ENCODE data around the gene ULK2.
"Not testable (repeated sequence)": the region's sequence is repeated elsewhere in the genome, so short reads cannot be mapped to it uniquely, and the experiment has no call there.

The ULK2 gene

DNA sequence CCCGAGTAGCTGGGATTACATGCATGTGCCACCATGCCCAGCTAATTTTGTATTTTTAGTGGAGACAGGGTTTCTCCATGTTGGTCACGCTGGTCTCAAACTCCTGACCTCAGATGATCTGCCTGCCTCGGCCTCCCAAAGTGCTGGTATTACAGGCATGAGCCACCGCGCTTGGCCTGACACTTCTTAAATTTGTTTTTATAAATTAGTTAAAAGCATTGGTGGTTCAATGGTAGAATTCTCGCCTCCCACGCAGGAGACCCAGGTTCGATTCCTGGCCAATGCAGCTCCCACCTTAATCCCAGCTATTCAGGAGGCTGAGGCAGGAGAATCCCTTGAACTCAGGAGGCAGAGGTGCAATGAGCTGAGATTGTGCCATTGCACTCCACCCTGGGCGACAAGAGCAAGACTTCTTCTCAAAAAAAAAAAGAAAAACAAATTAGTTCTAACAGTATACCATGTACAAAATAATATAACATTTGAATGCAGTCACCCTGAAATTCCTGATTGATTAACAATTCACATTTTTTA is 7.0 kb downstream of the ULK2 start:
- DNase-seq, result not testable (repeated sequence)

DNA sequence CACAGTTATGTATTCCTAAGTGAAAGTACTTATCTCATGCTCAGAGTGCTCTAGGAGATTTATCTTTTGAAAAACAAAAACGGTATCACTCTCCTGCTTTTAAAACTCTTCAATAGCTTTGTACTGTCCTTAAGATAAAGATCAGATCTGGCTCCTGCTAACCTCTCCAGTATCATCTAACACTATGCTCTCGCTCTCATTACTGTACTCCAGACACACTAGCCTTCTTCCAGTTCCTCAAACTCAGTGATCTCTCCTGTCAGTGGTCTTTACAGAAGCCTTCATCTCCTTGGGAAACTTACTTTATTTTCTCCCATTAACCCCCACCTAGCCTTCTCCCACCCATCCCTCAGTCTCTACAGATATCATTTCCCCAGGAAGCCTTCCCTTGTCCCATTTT is 10.1 kb downstream of the ULK2 start:
- DNase-seq, result no peak

DNA sequence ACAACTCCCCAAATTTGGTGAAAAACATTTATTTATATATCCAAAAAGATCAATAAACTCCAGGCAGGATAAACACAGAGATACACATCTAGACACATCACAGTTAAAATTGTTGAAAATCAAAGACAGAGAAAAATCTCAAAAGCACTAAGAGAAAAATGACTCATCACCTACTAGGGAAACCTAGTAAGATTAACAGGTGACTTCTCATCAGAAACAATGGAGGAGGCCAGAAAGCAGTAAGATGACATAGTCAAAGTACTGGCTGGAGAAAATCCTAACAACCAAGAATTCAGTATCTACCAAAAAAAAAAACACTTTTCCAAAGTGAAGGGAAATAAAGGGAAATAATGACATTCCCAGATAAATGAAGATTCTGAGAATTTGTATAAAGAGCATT is 33.8 kb downstream of the ULK2 start:
- no peak for DNase-seq

DNA sequence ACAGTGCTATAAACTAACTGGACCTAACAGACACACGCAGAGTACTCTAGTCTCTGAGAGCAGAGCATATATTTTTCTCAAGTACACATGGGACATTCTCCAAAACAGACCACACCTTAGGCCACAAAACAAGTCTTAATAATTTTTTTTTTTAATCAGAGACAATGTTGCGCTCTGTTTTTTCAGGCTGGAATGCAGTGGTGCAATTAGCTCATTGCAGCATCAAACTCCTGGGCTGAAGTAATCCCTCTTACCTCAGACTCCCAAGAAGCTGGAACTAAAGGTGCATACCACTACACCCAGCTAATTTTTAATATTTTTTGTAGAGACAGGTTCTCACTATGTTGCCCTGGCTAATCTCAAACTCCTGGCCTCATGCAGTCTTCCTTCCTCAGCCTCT is 37.7 kb downstream of the ULK2 start:
- no peak for DNase-seq

DNA sequence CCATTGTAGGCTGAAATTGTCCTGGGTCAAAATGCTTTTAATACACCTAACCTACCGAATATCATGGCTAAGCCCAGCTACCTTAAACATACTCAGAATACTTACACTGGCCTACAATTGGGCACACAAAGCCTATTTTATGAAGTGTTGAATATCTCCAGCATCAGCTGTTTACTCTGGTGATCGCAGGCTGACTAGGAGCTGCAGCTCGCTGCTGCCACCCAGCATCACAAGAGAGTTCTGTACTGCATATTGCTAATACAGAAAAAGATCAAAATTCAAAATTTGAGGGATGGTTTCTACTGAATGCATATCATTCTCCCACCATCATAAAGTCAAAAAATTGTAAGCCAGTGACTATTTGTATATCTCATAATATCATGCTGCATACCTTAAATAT is 55.3 kb downstream of the ULK2 start:
- DNase-seq, result no peak

DNA sequence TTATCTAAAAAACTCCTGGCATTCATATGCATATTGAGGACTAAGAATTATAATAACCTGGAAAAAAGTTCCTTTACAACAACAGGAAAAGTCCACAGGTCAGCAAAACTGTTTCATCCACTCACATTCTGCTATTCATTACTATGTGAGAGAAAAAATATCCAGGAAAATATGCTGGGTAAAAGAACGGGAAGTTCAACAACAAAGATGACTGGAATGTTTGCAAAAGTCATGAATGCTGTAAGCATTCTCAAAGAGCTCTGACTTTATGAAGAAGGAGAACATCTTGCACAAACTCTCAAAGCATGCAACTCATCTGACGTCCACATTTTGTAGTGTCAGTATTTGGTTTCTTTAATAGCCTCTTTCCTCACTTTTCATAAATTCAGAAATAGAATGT is 62.7 kb downstream of the ULK2 start:
- no peak for DNase-seq

DNA sequence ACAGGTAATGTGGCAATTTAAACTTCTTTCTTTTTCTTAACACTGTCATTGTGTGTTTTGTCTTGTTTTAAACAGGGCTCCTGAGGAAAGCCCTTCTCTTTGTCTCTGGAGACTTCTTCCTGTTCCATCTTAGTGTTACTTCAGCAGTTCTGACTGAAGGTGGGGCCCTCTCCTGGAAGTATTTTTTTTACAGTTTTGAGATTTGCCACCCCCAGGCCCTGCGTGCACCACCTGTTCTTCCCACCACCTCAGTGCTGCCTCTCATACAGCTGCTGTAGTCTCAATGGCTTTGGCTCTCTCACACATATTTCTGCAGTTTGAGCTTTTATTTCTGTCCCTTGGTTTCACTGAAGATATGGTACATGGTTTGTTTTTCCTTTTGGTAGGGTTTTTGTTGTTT is 67.2 kb downstream of the ULK2 start:
- no peak for DNase-seq

DNA sequence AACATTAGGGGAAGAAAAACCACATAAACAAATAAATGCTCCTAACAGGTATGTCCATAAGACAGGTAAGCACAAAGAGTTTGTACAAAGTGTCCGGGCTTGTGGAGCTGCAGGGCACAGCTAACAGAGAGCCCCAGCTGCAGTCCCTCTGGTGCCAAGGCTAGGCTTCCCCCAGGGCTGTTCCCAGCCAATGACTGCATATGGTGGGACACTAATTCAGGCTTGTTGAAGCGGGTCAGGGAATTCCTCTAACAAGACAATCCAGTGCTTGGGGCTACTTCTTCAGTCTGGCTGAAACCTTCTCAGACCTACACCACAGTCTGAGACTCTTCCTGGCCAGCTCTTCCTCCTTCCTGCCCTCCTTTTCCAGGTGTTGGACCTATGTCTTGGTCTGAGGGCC is 67.9 kb downstream of the ULK2 start:
- no peak for DNase-seq

DNA sequence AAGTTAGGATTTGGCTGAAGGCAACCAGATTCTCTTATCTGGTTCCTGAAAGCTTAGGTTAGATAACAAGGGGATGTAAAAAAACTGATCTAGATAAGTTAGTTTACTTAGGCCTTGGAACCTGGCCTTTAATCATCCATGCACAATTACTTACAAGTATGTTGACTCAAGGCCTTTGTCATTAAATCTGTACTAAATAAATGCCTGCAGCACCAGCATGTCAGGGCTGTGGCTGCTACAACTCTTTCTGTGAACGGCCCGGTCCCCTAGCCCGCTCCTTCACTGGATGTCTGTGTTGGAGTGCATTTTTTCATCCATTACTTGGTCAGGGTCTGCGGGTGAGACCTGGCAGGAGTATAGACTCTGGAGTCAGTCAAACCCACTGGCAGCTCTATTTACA is 71.3 kb downstream of the ULK2 start:
- DNase-seq, result no peak

DNA sequence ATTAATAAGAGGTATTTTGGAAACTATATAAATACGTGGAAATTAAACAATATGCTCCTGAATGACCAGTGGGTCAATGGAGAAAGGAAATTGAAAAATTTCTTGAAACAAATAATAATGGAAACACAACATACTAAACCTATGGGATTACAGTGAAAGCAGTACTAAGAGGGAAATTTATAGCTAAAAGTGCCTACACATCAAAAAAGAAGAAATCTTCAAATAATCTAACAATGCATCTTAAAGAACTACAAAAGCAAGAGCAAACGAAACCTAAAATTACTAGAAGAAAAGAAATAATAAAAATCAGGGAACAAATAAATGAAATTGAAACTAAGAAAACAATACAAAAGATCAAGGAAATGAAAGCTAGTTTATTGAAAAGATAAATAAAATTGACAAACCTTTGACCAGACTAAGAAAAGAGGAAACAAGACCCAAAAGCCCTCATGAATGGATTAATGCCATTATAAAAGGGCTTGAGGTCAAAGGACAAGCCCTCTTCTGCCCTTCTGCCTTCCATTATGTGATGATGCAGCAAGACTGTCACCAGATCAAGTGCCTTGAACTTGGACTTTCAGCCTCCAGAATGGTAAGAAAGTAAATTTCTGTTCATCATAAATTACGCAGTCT is 75.7 kb downstream of the ULK2 start:
- DNase-seq, result no peak

DNA sequence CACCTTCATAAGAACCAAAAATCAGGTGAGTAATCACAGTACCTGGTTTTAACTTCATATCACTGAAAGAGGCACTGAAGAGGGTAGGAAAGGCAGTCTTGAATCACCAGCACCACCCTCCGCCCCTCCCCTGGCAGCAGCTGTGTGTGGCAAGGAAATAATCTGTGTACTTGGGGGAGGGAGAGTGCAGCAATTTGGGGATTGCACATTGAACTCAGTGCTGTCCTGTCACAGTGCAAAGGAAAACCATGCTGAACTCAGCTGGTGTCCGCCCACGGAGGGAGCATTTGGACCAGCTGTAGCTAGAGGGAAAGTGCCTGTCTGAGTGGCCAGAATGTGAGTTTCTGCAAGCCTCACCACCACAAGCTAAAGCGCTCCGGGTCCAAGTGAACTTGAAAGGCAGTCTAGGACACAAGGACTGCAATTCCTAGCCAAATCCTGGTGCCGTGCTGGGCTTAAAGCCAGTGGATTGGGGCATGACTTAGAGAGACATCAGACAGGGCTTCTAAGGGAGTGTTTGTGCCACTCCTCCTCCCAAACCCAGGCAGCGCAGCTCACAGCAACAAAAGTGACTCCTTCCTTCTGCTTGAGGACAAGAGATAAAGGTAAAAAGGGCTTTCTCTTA is 79.9 kb downstream of the ULK2 start:
- DNase-seq, result no peak

DNA sequence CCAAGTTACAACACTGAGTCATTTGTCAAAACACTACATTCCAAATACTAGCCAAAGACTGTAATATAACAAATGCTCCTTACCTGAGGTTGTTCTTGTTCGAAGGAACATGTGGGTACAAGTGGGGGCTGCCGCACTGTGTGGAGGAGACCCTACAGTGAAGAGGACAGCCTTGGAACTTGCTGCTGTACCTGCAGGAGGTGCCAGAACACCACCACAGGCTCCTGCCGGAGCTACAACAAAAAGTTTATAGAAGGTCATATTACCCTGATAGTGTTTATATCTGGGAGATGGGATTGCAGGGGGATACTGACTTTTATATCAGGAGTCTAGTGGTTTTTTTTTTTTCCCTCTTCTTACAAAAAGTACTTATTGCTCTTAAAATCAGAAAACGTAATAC is 81.9 kb downstream of the ULK2 start:
- no peak for DNase-seq

DNA sequence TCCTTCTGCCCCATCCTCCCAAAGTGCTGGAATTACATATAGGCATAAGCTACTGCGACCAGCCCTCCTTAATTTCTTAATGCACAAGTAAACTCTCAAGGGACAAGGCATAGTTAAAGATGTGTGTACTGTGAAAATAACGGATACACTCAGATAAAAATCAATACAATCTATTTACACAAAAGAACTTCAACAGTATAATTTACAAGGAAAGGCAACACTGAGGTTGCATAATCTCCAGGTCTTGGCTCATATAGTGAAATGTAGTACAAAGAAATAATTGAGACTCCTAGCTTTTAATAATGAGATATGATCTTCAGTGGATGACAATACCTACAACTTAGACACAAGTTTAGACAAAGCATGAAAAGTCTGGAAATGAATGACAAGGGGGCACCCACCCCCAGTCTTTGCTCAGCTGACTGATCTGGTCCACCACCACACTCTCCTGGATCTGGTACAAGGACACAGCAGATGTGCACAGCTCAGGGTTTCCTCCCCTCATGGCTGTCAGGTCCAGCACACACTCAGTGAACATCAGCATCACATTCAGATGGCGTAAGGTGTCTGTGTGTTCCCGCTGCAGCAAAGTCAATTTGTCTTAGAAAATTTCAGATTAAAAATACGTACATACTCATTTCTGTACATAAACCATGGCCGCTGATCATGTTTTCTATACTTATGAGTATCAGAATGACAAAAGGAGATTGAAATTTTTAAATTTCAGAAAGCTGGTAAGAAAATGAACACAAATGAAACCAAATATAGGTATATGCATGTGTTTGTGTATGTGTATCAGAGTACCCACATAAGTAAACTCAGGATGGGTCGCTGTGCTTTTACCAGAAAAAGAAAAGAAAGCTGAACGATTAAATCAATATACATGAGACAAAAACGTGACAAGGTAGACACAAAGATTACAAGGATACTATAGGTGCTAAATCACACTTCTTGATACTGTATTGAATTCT is 86.0 kb downstream of the ULK2 start:
- no peak for DNase-seq

DNA sequence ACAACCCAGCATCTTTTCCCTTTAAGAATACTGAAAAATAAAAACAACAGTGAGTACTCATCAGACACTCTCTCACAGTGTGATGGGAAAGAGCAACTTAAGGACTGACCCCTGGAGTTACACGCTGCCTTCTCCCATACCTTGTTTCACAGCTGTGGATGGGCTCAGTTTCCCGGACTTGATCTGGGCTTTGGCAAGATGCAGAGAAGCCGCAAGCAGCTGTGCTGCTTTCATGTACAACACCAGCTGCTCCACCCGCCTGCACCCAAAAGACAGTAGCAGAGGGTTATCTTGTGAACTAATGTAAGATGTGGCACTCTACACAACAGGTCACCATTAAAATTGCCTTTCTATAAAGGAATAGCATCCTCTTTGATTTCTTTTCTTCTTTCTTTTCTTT is 86.9 kb downstream of the ULK2 start:
- DNase-seq, result no peak

DNA sequence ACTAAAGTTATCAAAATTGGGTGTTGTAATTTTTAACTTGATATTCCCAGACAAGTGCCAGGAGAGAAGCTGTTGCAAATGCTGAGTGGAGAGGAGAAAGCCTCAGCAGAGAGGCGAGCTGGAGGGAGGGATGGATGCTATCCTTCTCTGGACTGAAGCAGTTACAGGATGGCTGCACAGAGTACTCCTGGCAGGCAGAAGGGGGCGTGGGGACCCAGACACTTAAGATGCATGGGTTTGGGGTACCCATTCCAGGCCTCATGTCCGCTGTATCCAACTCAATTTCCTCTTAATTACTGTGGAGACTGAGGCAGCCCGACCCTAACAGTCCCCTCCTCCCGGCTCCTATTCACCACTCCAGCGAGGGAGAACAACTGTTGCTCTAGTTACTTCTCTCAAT is 94.2 kb downstream of the ULK2 start:
- no peak for DNase-seq

DNA sequence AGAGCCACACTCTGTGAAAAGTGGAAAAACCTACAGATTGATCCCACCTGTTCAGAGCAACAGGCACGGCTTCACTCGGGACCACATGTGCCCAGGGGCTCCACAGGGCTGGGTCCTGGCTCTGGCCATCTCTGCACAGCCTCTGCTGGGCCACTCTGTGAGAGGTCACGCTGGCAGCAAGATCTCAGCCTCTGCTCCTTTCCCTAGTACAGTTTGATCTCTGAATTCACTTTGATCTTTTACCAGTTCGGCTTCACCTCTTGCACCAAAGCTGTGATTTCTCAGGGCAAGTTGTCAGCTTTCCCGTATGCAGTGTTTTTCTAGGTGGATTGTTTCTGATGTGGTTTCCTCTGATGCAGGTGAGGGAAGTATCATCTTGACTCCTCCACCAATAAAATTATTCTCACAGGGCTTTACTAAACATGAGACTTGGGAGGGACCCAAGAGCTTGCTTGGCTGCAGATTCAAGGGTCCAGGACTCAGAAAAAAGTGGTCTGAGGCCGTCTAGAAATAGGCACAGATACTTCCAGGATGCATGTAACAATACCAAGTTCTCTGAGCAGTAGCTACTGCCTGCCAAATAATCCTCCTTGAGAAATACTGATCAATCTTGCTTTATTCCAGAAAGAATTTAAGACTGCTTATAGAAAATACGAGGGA is 95.6 kb downstream of the ULK2 start:
- DNase-seq, result no peak

DNA sequence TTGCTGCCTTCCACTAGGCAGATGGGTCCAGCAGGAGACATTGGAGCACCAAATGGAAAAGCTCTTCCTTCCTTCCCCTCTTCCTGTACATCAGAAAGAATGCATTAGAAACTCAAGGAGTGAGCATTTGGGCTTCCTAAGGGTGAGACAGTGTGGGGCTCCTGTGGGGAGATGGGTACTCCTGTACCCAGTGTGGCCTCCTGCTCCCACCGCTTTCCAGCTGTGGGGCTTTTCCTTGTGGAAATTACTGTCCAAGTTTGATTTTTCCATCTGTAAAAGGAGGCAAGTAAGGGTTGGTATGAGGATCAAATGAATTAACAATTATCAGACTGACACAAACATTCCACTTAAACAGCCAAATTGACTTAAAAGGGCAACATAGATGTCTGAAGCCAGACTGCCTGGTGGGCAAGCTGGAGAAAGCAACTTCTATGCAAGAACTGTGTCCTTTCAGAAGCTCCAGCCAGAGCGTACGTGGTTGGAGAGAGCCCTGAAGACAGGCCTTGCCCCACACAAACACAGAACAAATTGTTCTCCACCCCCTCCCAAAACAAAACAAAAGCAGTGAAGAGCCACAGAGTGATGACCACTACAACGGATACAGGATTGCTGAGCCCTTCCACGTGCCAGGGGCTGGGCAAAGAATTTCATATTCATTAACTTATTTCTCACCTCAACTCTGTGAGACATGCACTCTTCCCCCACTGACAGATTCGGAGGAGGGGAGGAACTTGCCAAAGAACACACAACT is 96.6 kb downstream of the ULK2 start:
- DNase-seq, result no peak

DNA sequence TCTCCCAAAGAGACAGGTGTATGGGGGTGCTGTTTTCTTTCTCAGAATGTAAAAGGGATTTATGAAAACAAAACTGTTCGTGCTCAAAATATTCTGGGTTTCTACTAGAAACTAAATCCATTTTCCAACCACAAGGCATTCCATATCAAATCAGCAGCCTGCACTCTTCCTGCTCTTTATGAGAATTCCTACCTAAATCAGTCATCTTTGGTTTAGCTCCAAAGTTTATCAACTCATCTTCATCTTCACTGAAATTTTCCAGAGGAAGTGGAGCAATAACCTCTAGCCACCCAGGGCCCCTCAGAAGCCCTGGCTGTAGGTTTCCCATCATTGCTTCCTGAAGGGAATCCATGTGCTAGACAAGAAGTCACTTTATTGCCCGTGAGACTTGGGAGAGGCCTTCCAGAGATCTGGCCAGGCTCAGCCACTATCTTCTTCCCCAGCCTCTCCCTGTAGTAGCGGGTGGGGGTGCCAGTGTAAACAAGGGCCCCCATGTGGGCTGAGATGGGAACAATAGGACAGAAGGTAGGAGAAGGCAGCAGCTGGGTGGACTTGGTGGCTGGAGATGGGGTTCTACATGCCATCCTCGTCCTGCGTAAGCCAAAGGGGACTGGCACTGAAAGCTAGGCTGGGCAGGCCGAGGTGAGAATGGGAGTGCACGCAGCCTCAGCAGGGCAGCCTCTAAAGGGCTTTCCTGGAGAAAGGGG is 97.6 kb downstream of the ULK2 start:
- no peak for DNase-seq

DNA sequence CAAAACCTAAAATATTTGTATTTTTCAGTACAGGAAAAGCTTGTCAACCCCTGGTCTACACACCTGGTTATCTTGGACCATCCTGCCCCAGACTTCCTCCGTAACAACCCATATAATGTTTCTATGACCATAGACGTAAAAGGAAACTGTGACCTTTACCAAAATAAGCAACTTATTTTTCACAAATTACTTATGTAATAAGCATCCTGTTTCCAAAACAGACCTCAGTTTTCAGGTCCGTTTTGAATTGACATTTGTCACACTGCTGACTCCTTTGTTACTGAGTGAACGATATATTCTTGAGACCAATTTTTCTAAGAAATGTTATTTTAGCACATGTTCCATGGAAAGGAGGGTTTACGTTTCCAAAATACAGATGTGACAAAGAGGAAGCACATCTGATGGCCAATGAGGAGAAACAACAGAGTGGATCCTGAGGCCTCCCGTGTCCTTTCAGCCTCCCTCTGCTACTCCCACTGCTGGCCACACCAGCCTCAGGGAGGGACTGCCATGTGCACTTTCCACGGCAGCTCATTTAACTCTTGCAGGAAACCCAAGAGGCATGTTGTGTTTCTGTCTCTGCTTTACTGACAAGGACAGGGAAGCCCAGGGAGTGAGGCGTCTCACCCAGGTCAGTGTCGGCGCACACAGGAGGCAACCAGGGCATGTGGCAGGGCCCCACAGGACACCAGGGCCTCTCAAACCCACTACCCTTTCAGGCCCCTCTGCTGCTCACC is 99.5 kb downstream of the ULK2 start:
- DNase-seq, result no peak

DNA sequence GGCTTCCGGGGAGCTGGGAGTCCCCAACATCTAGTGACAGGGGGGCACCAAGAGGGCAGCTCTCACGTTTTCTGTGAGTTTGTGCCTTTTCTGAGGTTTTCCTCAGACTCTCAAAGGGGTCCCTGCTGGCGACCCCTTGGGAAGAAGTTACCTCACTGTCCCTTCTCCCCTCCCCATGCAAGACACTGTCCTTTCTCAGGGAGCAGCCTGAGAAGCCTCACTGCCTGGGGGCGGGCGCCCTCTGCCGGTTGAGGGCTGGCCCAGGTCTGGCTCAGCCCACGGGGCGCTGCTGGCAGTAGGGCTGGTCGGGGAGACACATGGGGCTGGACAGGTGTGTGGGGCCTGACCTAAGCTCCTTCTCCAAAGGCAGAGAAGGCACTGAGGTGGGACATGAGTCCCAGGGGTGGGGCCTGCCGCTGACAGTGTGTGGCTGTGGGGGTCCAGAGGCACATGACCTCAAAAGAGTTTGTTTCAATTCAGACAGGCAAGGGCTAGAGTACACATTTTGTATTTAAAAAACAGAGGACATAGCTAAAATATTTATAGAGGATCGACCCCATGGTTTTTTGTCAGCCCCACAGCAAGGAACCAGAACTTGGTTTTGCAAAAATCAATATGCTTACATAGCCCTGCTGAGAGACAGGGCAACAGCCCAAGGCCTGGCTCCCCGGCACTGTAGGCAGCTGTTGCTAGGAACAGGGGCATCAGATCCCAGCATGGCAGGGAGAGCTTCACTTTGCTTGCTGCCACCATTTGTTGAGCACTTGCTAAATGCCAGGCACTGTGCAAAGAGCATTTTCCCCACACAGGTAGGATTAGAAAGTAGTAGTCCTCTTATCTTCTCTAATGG is 101.1 kb downstream of the ULK2 start:
- DNase-seq, result peak; percentile 92
